SU-DHL-6 (cell line): Measurements from ENCODE around the gene MAPK10.

Experiments used
- H2AFZ ChIP-seq: fragments of 200-600 bp; sonication (generic); 2 replicates; pipeline ENCODE4 v1.6.1; 2014; ENCODE audit warnings: low read depth, mild to moderate bottlenecking, moderate library complexity, mixed read lengths, antibody characterized with exemption, low read length; ENCODE audit not compliant: severe bottlenecking
- H3F3A ChIP-seq: fragments of 200-600 bp; shearing (Covaris generic); 2 replicates; pipeline ENCODE4 v1.6.0; 2016; ENCODE audit warnings: antibody characterized with exemption, mild to moderate bottlenecking; ENCODE audit not compliant: insufficient read depth
- H3K27ac ChIP-seq: fragments of 200-600 bp; sonication (generic); 2 replicates; pipeline ENCODE4 v1.5.1; 2016; ENCODE audit warnings: low read depth, mild to moderate bottlenecking, low read length, moderate library complexity, mixed read lengths
- H3K27me3 ChIP-seq: fragments of 200-600 bp; sonication (generic), shearing (Covaris generic); 2 replicates; pipeline ENCODE4 v1.6.0; 2014; ENCODE audit warnings: mild to moderate bottlenecking, low read length
- H3K36me3 ChIP-seq: fragments of 200-600 bp; sonication (generic); 2 replicates; pipeline ENCODE4 v1.6.1; 2014; ENCODE audit warnings: mild to moderate bottlenecking, low read length, mixed read lengths
- H3K4me2 ChIP-seq: fragments of 300-600, 200-600 bp; shearing (Covaris generic), sonication (generic); 2 replicates; pipeline ENCODE4 v1.6.0; 2014; ENCODE audit warnings: low read length, low read depth, mild to moderate bottlenecking; ENCODE audit not compliant: poor library complexity, severe bottlenecking
- H3K4me3 ChIP-seq: fragments of 200-600 bp; sonication (generic); 2 replicates; pipeline ENCODE4 v1.5.1; 2014; ENCODE audit warnings: antibody characterized with exemption, low read length, mild to moderate bottlenecking, mixed read lengths; ENCODE audit not compliant: insufficient read depth, poor library complexity, severe bottlenecking
- H3K79me2 ChIP-seq: fragments of 200-600 bp; sonication (generic); 2 replicates; pipeline ENCODE4 v1.6.1; 2014; ENCODE audit warnings: mild to moderate bottlenecking, low read length, moderate library complexity; ENCODE audit not compliant: insufficient read depth
- H3K9ac ChIP-seq: fragments of 200-600 bp; sonication (generic); 2 replicates; pipeline ENCODE4 v1.7.0; 2014; ENCODE audit warnings: mild to moderate bottlenecking, low read length
- H3K9me2 ChIP-seq: fragments of 200-600 bp; sonication (generic); replicated peaks from 2 replicates; pipeline ENCODE4 v1.6.1; 2014; ENCODE audit warnings: low read length; ENCODE audit not compliant: insufficient read depth
- H3K9me3 ChIP-seq: fragments of 200-600 bp; sonication (generic); 2 replicates; pipeline ENCODE4 v1.6.1; 2014; ENCODE audit warnings: low read length, mixed read lengths; ENCODE audit not compliant: insufficient read depth
- H4K20me1 ChIP-seq: fragments of 200-600 bp; sonication (generic); 2 replicates; pipeline ENCODE4 v1.6.1; 2014; ENCODE audit warnings: low read depth, mild to moderate bottlenecking, antibody characterized with exemption, low read length, moderate library complexity, mixed read lengths
- EZH2phosphoT487 ChIP-seq: fragments of 200-600 bp; sonication (generic), shearing (Covaris generic); conservative IDR thresholded peaks from 2 replicates; pipeline ENCODE4 v1.6.1; 2018; ENCODE audit warnings: mild to moderate bottlenecking, antibody characterized with exemption, low read length, moderate library complexity, mixed read lengths
- TF ChIP-seq, protein P1 (sequence below): fragments of 200-600 bp; sonication (generic); IDR thresholded peaks from one replicate; pipeline ENCODE4 v1.5.1; 2017; ENCODE audit warnings: antibody characterized with exemption, mild to moderate bottlenecking, low read length, moderate library complexity; ENCODE audit not compliant: insufficient read depth, poor library complexity, severe bottlenecking

The MAPK10 gene

DNA sequence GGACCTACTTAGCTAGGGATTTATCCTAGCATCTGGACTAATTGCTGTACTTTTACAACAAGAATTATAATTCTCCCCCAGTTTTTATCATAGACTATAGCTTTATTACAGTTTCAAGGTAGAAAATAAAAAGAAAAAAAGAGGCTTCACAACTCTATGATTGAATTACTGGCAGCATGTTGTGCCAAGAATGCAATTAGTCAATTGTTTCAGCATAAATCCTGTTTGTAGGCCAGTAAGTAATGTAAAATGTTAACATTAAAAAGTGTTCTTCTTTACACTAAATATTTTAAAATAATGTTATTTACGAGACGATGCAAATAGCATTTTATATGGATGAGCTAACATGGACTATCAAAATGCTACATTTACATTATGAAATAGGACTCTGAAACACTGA is 228.4 kb downstream of the MAPK10 start:
- TF ChIP-seq EZH2phosphoT487: no peak
- TF ChIP-seq, protein P1, sequence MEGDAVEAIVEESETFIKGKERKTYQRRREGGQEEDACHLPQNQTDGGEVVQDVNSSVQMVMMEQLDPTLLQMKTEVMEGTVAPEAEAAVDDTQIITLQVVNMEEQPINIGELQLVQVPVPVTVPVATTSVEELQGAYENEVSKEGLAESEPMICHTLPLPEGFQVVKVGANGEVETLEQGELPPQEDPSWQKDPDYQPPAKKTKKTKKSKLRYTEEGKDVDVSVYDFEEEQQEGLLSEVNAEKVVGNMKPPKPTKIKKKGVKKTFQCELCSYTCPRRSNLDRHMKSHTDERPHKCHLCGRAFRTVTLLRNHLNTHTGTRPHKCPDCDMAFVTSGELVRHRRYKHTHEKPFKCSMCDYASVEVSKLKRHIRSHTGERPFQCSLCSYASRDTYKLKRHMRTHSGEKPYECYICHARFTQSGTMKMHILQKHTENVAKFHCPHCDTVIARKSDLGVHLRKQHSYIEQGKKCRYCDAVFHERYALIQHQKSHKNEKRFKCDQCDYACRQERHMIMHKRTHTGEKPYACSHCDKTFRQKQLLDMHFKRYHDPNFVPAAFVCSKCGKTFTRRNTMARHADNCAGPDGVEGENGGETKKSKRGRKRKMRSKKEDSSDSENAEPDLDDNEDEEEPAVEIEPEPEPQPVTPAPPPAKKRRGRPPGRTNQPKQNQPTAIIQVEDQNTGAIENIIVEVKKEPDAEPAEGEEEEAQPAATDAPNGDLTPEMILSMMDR: no peak
- Histone ChIP-seq H3K4me2 (no peak overlapping the region), H3K9ac (no peak overlapping the region), H2AFZ (no peak overlapping the region), H3K9me3 (no peaks in the 10 kb centered on the region), H3K79me2 (no peaks in the 10 kb centered on the region), H3K36me3 (no peaks in the 10 kb centered on the region), H3K27ac (no peak overlapping the region), H4K20me1 (no peaks in the 10 kb centered on the region), H3K9me2 (no peaks in the 10 kb centered on the region), H3K4me3 (no peak overlapping the region), H3K27me3 (no peaks in the 10 kb centered on the region), H3F3A (no peaks in the 10 kb centered on the region)

DNA sequence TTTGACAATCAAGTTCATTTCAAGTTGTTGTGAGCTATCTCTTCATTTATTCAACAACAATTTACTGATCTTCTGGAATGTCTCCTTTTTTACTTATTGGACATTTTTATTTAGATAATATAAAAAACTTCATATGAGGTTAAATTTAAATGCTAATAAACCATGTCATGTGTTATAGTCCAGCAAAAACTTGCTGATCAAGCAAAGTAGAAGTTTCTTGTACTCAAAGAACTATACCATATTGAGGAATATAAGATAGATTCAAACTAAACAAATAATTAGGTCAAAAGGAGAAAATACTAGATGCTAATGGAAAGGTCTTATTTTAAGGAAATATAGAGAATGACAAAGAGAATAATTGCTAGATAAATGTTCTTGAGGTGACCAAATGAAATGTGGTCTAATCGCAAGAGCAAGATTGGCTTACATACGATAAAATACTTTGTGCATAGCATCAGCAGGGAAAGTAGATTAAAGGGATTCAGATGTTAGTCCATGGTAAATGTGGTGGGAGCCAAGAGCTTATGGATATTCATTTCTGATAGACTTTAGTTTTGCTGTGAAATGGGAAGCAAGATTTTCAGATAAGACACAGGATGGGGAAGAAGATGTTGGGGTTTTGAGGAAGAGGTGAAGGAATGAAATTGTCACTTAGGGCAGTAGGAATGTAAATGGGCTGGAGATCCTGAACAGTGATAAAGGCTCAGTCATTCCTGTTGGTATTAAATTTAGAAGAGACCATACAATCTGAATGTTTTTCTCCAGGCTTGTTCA is 229.5 kb downstream of the MAPK10 start:
- no peaks in the 10 kb centered on the region for H3K9me2 ChIP-seq
- H4K20me1 ChIP-seq: no peaks in the 10 kb centered on the region
- TF ChIP-seq, protein P1: no peak
- no peak for TF ChIP-seq EZH2phosphoT487
- H3K4me2 ChIP-seq: no peak overlapping the region
- no peak overlapping the region for H3K4me3 ChIP-seq
- H3K79me2 ChIP-seq: no peaks in the 10 kb centered on the region
- H3K36me3 ChIP-seq: no peaks in the 10 kb centered on the region
- H3K9ac ChIP-seq: no peak overlapping the region
- no peak overlapping the region for H2AFZ ChIP-seq
- no peaks in the 10 kb centered on the region for H3K27me3 ChIP-seq
- H3F3A ChIP-seq: no peaks in the 10 kb centered on the region
- no peaks in the 10 kb centered on the region for H3K9me3 ChIP-seq
- H3K27ac ChIP-seq: no peak overlapping the region

DNA sequence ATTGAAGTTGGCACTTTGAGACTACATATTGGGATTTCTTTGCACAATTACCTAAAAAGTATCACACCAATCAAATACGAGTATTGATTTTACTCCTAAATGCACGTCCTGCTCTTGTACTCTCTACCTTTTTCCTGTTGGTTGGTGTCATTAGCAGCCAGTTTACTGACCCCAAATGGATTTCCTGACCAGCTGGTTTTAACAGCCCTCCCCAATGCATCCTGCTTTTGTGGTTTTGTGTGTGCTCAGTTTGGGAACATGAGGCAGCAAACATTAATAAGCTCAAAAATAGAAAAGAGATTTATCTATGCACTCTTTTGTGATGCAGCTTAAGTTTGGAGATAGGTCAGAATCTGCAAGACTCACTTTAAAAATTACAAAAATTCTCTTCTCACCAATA is 230.3 kb downstream of the MAPK10 start:
- H4K20me1 ChIP-seq: no peaks in the 10 kb centered on the region
- no peak overlapping the region for H2AFZ ChIP-seq
- no peak overlapping the region for H3K9ac ChIP-seq
- no peaks in the 10 kb centered on the region for H3K9me3 ChIP-seq
- H3K27me3 ChIP-seq: no peaks in the 10 kb centered on the region
- TF ChIP-seq, protein P1: no peak
- TF ChIP-seq EZH2phosphoT487: no peak
- H3K79me2 ChIP-seq: no peaks in the 10 kb centered on the region
- no peaks in the 10 kb centered on the region for H3K9me2 ChIP-seq
- no peaks in the 10 kb centered on the region for H3K36me3 ChIP-seq
- H3K4me3 ChIP-seq: no peak overlapping the region
- no peak overlapping the region for H3K27ac ChIP-seq
- no peak overlapping the region for H3K4me2 ChIP-seq
- no peaks in the 10 kb centered on the region for H3F3A ChIP-seq
